HepG2 (cell line): ENCODE data around the gene PFN2. TPM values are rescaled to one million over a fixed set of nuclear protein-coding genes. Genes with fewer than 3 reads are reported as not detected.
A peak's percentile ranks its signal among the peaks of the same experiment; 100 is the strongest.

Experiments
- MIER3 ChIP-seq: IDR thresholded peaks from 2 replicates; pipeline ENCODE4 v1.6.1; 2016; ENCODE audit warnings: missing compliant biosample characterization, borderline replicate concordance
- MTA1 ChIP-seq: sonication (generic); formaldehyde crosslinking; IDR thresholded peaks from 2 replicates; pipeline ENCODE4 v1.4.0; 2020; ENCODE audit warnings: missing genetic modification reagents, mild to moderate bottlenecking, borderline replicate concordance
- NFIB ChIP-seq: sonication (generic); formaldehyde crosslinking; IDR thresholded peaks from 2 replicates; pipeline ENCODE4 v1.9.0; 2021; ENCODE audit warnings: missing genetic modification reagents, mild to moderate bottlenecking, borderline replicate concordance
- SNAPC2 ChIP-seq: sonication (generic); formaldehyde crosslinking; IDR thresholded peaks from 2 replicates; pipeline ENCODE4 v1.8.1; 2022; ENCODE audit warnings: mild to moderate bottlenecking, missing genetic modification reagents
- ZBTB20 ChIP-seq: sonication (generic); formaldehyde crosslinking; IDR thresholded peaks from 2 replicates; pipeline ENCODE4 v1.8.1; 2023; ENCODE audit warnings: missing genetic modification reagents, low read depth, mild to moderate bottlenecking, borderline replicate concordance
- ZNF260 ChIP-seq: sonication (generic); formaldehyde crosslinking; IDR thresholded peaks from 2 replicates; pipeline ENCODE4 v1.4.0; 2020; ENCODE audit warnings: missing genetic modification reagents, low read depth, mild to moderate bottlenecking, borderline replicate concordance
- ZNF430 ChIP-seq: sonication (generic); formaldehyde crosslinking; IDR thresholded peaks from 2 replicates; pipeline ENCODE4 v1.9.0; 2021; ENCODE audit warnings: mild to moderate bottlenecking, missing genetic modification reagents
- ZNF660 ChIP-seq: sonication (generic); formaldehyde crosslinking; IDR thresholded peaks from 2 replicates; pipeline ENCODE4 v1.5.1; 2020; ENCODE audit warnings: mild to moderate bottlenecking, low read depth, missing genetic modification reagents, borderline replicate concordance
- ZNF878 ChIP-seq: sonication (generic); formaldehyde crosslinking; IDR thresholded peaks from 2 replicates; pipeline ENCODE4 v1.8.1; 2023; ENCODE audit warnings: mild to moderate bottlenecking, missing genetic modification reagents, moderate library complexity
- polyA plus RNA-seq, 8 experiments: library from polyadenylated mRNA; depleted of rRNA in 3 of 8; stranded (reverse) in 7 of 8; unstranded in 1 of 8; fragments of >200 nt; fragmentation: Illumina TruSeq in 4 of 8; extraction: Trizol in 4 of 8; gene quantifications; 2 replicates each; pipeline versions ENCODE4 v1.2.1 to v1.2.3, GENCODE V29; 2011 to 2016; ENCODE audit warnings: low read depth in 4 of 8, missing spikeins in 1 of 8, mixed read lengths in 1 of 8; ENCODE audit not compliant: insufficient read depth in 1 of 8
- total RNA-seq, 5 experiments: library from RNA; depleted of rRNA; stranded (reverse); fragments of >200 nt; fragmentation: Illumina TruSeq; extraction: Trizol; gene quantifications; 2 replicates each; pipeline ENCODE4 v1.2.3, GENCODE V29; 2016; ENCODE audit warnings: low read depth in 1 of 5
- TF ChIP-seq, protein P1 (sequence below): sonication (generic); formaldehyde crosslinking; IDR thresholded peaks from 2 replicates; pipeline ENCODE4 v1.8.0; 2022; ENCODE audit warnings: missing genetic modification reagents, mild to moderate bottlenecking, borderline replicate concordance
- TF ChIP-seq, protein P2 (sequence below): sonication (generic); formaldehyde crosslinking; IDR thresholded peaks from 2 replicates; pipeline ENCODE4 v1.5.1; 2020; ENCODE audit warnings: mild to moderate bottlenecking, missing genetic modification reagents, moderate library complexity
- TF ChIP-seq, protein P3 (sequence below): sonication (generic); formaldehyde crosslinking; IDR thresholded peaks from 2 replicates; pipeline ENCODE4 v1.5.0; 2020; ENCODE audit warnings: missing genetic modification reagents
- TF ChIP-seq, protein P4 (sequence below): sonication (generic); formaldehyde crosslinking; IDR thresholded peaks from 2 replicates; pipeline ENCODE4 v1.9.0; 2022; ENCODE audit warnings: missing genetic modification reagents, mild to moderate bottlenecking, borderline replicate concordance
- TF ChIP-seq, protein P5 (sequence below): sonication (generic); formaldehyde crosslinking; IDR thresholded peaks from 2 replicates; pipeline ENCODE4 v1.5.0; 2020; ENCODE audit warnings: mild to moderate bottlenecking, missing genetic modification reagents
- TF ChIP-seq, protein P6 (sequence below), 2 experiments: IDR thresholded peaks; 2 replicates each; pipeline ENCODE4 v1.6.1; 2011 to 2012; ENCODE audit warnings: low read length in 2 of 2, borderline replicate concordance in 1 of 2, low read depth in 1 of 2, mild to moderate bottlenecking in 1 of 2, moderate library complexity in 1 of 2

PFN2 gene
- total and polyA plus RNA-seq, 2 of the 13 experiments (the other 11 are each of a cell fraction or from before 2014, with no cell fraction given): 57.3 to 150 TPM

DNA sequence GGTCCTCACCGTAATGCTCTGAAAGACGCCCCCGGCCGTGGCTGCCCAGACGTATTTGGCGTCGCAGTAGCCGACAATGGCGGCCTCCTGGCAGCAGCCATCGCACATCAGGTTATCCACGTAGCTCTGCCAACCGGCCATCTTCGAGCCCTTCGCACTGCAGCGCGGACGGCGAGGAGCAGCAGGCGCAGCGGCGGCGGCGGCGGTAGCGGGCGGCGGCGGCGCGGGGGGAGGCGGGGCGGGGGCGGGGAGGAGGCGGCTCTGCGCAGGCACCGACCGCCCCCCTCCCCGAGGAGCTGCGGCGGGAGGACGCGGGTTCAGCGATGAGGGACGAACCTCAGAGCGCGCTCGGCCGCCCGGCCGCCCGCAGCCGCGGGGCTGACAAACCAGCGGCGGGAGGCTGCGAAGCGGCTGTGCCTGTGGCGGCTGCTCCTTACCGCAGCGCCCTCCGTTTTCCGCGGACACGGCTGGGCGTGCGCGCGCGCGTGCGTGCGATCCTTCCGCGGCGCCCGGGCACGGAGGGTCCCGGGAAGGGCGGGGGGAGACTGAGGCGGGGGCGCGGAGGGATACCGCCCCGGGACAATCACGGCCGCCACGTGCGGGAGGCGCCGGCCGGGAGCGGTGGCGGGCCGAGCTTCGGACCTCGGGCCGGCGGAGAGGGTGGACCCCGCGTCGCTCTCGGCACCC lies at the start of gene PFN2 (continued):
- TF ChIP-seq, protein P1, sequence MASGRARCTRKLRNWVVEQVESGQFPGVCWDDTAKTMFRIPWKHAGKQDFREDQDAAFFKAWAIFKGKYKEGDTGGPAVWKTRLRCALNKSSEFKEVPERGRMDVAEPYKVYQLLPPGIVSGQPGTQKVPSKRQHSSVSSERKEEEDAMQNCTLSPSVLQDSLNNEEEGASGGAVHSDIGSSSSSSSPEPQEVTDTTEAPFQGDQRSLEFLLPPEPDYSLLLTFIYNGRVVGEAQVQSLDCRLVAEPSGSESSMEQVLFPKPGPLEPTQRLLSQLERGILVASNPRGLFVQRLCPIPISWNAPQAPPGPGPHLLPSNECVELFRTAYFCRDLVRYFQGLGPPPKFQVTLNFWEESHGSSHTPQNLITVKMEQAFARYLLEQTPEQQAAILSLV (CRISPR knock-in tag): peak; percentile 73; the same call in 1 of the 2 replicates
- TF ChIP-seq ZNF878 (peak; percentile 46; the same call in 1 of the 2 replicates), ZNF430 (CRISPR knock-in tag) (peak; percentile 73; the same call in 1 of the 2 replicates), MIER3 (no peak; the same call in 1 of the 2 replicates), ZNF660 (CRISPR knock-in tag) (no peak), ZBTB20 (no peak; the same call in 1 of the 2 replicates), MTA1 (CRISPR knock-in tag) (peak; percentile 94), SNAPC2 (CRISPR knock-in tag) (no peak; the same call in 1 of the 2 replicates), NFIB (CRISPR knock-in tag) (no peak), ZNF260 (no peak)
- TF ChIP-seq, protein P2, sequence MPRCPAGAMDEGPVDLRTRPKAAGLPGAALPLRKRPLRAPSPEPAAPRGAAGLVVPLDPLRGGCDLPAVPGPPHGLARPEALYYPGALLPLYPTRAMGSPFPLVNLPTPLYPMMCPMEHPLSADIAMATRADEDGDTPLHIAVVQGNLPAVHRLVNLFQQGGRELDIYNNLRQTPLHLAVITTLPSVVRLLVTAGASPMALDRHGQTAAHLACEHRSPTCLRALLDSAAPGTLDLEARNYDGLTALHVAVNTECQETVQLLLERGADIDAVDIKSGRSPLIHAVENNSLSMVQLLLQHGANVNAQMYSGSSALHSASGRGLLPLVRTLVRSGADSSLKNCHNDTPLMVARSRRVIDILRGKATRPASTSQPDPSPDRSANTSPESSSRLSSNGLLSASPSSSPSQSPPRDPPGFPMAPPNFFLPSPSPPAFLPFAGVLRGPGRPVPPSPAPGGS (CRISPR knock-in tag): peak; percentile 78; the same call in 1 of the 2 replicates
- TF ChIP-seq, protein P3, sequence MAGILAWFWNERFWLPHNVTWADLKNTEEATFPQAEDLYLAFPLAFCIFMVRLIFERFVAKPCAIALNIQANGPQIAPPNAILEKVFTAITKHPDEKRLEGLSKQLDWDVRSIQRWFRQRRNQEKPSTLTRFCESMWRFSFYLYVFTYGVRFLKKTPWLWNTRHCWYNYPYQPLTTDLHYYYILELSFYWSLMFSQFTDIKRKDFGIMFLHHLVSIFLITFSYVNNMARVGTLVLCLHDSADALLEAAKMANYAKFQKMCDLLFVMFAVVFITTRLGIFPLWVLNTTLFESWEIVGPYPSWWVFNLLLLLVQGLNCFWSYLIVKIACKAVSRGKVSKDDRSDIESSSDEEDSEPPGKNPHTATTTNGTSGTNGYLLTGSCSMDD (CRISPR knock-in tag): no peak
- TF ChIP-seq, protein P4, sequence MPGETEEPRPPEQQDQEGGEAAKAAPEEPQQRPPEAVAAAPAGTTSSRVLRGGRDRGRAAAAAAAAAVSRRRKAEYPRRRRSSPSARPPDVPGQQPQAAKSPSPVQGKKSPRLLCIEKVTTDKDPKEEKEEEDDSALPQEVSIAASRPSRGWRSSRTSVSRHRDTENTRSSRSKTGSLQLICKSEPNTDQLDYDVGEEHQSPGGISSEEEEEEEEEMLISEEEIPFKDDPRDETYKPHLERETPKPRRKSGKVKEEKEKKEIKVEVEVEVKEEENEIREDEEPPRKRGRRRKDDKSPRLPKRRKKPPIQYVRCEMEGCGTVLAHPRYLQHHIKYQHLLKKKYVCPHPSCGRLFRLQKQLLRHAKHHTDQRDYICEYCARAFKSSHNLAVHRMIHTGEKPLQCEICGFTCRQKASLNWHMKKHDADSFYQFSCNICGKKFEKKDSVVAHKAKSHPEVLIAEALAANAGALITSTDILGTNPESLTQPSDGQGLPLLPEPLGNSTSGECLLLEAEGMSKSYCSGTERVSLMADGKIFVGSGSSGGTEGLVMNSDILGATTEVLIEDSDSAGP (CRISPR knock-in tag): peak; percentile 72
- TF ChIP-seq, protein P5, sequence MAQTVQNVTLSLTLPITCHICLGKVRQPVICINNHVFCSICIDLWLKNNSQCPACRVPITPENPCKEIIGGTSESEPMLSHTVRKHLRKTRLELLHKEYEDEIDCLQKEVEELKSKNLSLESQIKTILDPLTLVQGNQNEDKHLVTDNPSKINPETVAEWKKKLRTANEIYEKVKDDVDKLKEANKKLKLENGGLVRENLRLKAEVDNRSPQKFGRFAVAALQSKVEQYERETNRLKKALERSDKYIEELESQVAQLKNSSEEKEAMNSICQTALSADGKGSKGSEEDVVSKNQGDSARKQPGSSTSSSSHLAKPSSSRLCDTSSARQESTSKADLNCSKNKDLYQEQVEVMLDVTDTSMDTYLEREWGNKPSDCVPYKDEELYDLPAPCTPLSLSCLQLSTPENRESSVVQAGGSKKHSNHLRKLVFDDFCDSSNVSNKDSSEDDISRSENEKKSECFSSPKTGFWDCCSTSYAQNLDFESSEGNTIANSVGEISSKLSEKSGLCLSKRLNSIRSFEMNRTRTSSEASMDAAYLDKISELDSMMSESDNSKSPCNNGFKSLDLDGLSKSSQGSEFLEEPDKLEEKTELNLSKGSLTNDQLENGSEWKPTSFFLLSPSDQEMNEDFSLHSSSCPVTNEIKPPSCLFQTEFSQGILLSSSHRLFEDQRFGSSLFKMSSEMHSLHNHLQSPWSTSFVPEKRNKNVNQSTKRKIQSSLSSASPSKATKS (CRISPR knock-in tag): no peak; the same call in 1 of the 2 replicates
- TF ChIP-seq, protein P6, sequence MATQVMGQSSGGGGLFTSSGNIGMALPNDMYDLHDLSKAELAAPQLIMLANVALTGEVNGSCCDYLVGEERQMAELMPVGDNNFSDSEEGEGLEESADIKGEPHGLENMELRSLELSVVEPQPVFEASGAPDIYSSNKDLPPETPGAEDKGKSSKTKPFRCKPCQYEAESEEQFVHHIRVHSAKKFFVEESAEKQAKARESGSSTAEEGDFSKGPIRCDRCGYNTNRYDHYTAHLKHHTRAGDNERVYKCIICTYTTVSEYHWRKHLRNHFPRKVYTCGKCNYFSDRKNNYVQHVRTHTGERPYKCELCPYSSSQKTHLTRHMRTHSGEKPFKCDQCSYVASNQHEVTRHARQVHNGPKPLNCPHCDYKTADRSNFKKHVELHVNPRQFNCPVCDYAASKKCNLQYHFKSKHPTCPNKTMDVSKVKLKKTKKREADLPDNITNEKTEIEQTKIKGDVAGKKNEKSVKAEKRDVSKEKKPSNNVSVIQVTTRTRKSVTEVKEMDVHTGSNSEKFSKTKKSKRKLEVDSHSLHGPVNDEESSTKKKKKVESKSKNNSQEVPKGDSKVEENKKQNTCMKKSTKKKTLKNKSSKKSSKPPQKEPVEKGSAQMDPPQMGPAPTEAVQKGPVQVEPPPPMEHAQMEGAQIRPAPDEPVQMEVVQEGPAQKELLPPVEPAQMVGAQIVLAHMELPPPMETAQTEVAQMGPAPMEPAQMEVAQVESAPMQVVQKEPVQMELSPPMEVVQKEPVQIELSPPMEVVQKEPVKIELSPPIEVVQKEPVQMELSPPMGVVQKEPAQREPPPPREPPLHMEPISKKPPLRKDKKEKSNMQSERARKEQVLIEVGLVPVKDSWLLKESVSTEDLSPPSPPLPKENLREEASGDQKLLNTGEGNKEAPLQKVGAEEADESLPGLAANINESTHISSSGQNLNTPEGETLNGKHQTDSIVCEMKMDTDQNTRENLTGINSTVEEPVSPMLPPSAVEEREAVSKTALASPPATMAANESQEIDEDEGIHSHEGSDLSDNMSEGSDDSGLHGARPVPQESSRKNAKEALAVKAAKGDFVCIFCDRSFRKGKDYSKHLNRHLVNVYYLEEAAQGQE (IDR thresholded peaks at IDR 0.05; ENCODE audit: borderline replicate concordance in 1 of 2, low read depth in 1 of 2, low read length in 2 of 2): no peak; a peak in 1 of 4 replicates
